Right ventricle myocardium inferior (tissue), 1 donor: ENCODE results near the gene EMILIN3. TPM values are rescaled to one million over a fixed set of nuclear protein-coding genes. Genes with fewer than 3 reads are reported as not detected.
"Not testable (repeated sequence)": the region's sequence is repeated elsewhere in the genome, so short reads cannot be mapped to it uniquely, and the experiment has no call there.

Experiments used
- ATAC-seq: fragments of 200-7000 bp; cut with Tn5 transposase; one replicate; pipeline ENCODE4 v1.9.1; 2020; ENCODE audit warnings: mild to moderate bottlenecking, moderate library complexity
- DNase-seq: peaks from one replicate; pipeline ENCODE4 v3.0.0; 2021; ENCODE audit errors: missing footprints
- intact Hi-C: fragments of 100-400 bp; cut with DNase I; formaldehyde crosslinking; loops from one replicate; pipeline ENCODE4 v1.11.0; 2022
- total RNA-seq: library from RNA; stranded (reverse); fragmentation: NEBNext Ultra II Directional; extraction: Animal tissue kit (Norgen Biotek cat#: 25700); gene quantifications from one replicate; pipeline ENCODE4 v1.2.1, GENCODE V29; 2021
- donor health status: DM: no; HTN: yes; CAD: no; lungs with severe emphysema.

EMILIN3 gene
- total RNA-seq, 1 donor from 2014 or later, result 6.6 TPM

DNA sequence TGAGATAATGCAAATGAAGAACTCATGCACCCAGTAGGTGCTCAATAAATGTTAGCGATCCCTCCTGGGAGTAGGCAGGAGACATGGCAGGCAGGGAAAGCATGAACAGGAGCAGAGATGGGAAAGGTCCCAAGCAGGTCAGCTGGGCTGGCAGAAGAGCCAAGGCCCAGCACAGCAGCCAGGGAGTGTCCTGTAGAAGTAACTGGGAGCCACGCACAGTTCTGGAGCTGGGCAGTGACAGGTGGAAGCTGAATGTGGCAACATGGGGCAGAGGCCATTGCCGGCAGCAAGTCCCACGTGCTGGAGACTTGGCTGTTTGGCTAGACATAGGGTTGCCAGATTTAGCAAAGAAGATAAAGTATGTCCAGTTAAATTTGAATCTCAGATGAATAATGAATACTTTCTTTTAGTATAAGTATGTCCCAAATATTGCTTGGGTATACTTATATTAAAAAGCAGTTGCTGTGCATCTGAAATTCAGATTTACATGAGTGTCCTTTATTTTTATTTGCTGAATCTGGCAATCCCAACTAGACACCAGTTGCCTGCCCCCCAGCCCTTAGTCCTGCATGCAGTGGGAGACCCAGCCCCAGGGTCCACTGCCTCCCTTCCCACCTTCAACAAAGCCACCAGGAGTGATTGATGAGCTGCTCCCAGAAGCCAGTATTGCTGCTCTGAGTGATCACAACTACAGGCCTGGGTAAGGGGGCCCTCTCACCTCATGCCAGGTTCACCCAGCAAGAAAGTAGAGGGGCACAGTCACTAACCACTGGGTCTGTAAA, 29.7 kb downstream of the EMILIN3 start:
- no peak for DNase-seq
- ATAC-seq, result no peak
- intact Hi-C loops, result loop anchor here (5.0 kb wide), 2 partner anchors 90 to 105 kb away; no protein-coding TSS in a partner anchor

DNA sequence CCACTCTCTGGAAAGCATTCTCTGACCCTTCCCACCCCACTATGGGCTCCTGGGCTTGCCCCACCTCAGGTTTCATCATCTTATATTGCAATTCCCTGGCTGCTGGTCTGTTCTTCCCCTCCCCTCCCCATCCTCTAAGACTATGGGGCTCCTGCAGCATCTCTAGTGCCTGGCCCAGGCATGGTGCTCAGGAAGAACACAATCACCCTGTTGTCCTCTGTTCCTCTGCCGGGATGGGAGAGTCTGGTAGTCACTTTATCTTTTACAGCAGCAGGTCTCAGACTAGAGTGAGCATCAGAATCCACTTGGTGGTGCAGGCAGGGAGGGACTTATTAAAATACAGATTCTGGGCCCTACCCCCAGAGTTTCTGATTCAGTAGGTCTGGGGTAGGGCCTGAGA, 31.0 kb downstream of the EMILIN3 start:
- DNase-seq (no peak), ATAC-seq (no peak)
- intact Hi-C loops, result loop anchor here (5.0 kb wide), 2 partner anchors 88 to 103 kb away; no protein-coding TSS in a partner anchor

DNA sequence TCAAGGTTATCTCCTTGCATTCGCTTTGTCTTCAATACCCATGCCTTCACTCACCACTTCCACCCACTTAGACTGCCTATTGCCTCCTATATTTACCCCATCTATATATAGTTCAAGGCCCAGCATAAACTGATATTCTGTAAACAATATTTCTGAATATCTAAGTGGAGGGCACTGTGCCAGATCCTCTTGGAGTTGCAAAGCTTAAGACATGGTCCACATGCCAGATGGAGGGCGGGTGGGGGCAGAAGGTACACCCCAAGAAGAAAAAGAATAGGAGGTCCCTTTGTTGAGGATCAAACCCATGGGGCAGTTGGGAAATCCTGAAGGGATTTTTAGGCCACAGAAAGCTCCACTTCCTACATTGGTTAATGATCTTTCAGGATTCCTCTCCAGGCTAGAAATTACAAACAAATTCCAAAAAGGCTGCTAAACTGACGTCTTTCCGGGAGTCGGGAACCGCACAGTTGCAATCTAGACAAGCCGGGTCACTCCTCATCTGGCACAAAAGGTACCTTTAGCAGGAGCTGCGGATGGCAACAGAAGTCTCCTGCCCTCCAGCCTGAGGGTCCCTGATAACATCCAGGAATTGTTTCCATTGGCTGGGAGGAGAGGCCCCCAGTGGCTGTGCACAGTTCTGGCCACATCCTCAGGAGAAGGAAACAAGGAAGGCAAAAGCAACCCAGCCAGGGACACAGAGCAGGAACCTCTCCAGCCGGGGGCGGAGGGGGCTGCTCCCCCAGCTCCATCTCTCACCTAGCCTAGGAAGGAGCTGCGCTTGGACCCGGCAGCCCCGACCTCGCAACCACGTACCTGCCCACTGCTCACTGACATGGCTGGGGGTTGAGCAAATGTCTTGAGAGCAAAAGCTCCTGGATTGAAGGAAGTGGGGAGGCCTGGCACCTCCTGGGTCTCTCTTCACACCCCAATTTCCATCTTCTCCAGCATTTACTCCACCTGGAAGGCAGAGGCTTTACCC, 31.9 kb downstream of the EMILIN3 start:
- ATAC-seq (no peak), DNase-seq (no peak)
- intact Hi-C loops, result loop anchor here (5.0 kb wide), 2 partner anchors 87 to 102 kb away; no protein-coding TSS in a partner anchor

DNA sequence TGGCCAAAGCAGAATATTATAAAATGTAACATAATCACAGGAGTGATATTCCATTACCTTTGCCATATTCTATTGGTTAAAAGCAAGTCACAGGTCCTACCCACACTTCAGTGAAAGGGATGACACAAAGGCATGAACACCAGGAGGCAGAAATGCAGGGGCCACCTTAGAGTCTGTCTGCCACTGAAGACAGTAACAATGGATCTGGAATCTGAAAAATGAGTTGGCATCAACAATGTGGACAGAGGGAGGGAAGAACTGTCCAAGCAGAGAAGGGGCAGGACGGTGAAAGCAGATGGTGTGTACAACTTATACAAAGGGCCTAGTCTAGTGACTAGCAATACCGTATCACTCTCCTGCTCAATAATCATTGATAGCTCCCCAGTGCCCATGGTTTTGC, 32.6 kb downstream of the EMILIN3 start:
- DNase-seq (no peak), ATAC-seq (no peak)
- intact Hi-C loops, result no loop called here

DNA sequence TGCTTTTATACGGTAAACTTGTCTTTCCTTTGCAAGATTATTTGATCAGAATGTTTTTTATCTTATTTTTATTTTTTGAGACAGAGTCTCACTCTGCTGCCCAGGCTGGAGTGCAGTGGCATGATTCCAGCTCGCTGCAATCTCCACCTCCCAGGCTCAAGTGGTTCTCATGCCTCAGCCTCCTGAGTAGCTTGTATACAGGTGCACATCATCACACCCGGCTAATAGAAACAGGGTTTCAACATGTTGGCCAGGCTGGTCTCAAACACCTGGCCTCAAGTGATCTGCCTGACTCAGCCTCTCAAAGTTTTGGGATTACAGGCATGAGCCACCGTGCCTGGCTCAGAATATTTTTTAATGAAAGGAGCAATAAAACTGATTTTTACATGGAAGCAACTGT, 34.9 kb downstream of the EMILIN3 start:
- no peak for ATAC-seq
- DNase-seq, result no peak
- intact Hi-C loops, result no loop called here

DNA sequence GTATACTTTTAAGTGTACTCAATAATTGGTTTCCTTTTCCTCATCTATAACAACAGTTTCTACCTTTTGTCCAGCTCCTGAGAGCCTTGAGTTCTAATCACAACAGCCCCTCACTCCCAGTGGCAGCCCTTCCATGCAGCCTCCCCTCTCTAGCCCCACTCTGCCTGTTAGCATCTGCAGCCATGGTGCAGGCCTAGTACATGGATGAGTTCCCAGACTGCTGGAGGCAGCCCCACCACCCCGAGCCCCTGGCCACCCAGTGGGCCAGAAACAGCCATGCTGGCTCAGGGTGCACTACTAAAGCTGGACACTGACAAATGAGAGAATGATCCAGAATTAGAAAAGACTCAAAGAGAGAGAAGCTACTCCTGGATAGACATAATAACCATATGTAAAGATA, 35.7 kb downstream of the EMILIN3 start:
- intact Hi-C loops, result no loop called here
- no peak for DNase-seq
- ATAC-seq, result no peak

DNA sequence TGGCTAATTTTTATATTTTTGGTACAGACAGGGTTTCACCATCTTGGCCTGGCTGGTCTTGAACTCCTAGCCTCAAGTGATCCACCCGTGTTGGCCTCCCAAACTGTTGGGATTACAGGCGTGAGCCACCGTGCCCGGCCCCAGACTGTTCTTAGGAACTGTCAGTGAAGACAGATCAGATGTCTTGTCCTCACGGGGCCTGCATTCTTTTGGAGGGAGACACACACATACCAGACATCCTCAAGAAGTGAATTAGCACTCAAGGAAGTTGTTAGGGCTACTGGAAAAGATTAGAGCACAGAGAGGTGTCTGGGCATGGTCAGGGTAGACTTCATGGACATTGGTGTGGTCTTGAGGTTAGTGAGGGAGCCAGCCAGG, 36.3 kb downstream of the EMILIN3 start:
- intact Hi-C loops, result no loop called here
- no peak for ATAC-seq
- DNase-seq, result no peak

DNA sequence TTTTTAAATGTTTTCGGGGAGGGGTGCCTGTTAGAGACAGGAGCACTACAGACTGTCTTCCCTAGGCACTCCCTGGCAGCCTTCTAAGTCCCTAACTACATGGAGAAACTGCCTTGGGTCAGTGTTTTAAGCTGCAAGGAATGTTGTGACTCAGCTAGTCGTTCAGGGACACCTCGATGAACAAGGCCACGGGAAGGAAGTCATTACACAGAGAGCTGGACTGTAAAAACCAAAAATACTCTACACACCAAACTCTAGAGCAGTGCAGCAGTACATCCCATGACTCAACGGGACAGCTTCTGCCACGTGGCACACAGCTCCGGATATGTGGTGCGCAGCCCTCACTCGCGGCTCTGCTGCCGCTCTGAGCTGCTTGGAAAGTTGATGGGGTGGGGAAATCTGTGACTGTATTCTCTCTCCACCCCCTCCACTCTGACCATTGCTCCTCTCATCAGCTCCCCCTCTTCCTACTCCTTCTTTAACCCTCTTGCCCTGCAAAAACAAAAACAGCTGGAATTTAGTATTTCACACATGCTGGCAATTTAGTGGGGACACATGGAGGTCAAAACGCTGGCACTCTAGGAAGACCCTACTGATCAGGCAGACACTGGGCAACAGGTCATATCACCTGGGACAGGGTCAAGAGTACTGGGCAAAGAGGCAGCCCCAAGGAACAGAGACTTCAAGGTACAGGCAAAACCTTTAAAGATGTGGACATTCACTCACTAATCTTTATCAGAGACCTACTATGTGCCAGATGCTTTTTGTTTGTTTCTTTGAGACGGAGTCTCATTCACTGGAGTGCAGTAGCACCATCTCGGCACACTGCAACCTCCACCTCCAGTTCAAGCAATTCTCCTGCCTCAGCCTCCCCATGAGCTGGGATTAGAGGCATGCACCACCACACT, 36.9 kb downstream of the EMILIN3 start:
- intact Hi-C loops, result no loop called here
- peak; percentile 94 for ATAC-seq
- DNase-seq, result no peak

DNA sequence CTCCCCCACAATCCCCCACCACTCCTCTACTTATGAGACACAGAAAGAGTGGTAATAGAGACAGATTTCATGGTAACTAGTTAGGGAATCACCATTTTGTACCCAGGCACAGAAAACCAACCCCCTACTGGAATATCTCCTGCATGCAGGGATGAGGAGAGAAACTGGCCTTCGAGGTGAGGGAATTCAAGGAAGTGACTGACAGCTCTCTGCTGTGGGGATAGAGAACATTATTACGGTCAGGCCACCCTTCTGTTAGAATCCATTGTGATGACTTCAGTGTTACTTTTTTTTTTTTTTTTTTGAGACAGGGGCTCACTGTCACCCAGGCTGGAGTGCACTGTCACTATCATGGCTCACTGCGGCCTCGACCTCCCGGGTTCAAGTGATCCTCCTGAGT, 39.4 kb downstream of the EMILIN3 start:
- no peak for ATAC-seq
- DNase-seq, result no peak
- intact Hi-C loops, result no loop called here

DNA sequence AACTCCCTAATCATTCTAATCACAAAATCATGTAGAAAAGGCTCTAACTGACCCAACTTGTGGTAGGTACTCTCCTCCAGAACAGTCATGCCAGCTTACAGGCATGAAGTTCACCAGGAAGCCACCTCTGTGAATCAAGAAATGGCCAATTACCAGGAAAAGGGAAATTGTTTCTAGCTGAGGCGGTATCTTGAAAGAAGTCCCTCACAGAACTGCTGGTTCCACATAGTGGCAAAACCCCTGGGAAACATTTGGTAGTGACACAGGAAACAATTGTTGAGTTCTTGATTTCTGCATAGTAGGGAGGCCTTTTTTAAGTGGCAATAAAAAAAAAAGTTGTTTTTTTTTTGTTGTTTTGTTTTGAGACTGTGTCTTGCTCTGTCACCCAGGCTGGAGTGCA, 45.6 kb downstream of the EMILIN3 start:
- no peak for ATAC-seq
- no peak for DNase-seq
- intact Hi-C loops, result no loop called here

DNA sequence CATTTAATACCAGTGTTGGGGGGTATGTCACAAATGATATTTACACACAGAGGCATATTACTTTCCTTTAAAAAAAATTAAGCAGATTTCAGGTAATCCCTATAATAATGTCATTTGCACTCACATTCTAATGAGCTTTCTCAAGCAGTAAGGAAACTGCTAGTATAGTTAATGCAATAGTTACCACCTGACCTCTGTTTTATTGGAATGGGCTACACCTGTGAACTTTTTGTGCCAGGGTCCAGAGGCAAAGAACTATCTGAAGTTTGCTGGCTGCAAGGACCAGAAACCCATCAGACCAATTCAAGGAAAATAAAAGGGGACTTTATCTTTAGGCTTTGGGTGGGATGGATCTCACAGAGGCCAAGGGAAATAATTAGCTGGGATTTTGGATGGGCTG, 46.2 kb downstream of the EMILIN3 start:
- DNase-seq, result no peak
- intact Hi-C loops, result no loop called here
- ATAC-seq, result no peak

DNA sequence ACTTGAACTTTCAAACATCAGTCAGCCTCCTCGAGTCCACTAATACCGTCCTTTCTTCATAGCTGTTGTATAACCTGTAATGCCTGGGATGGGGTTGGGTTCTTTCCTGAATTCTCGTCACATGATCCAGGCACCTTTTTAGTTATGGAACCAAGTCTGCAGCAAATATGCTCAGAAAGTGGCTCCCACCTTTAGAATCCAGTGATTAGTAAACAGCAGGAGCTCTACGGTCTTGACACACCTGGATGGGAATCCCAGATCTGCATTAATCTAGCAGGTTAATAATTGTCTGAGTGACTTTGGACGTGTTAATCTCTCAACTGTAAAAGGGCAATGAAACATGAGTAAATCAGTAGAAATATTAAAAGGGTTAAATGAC, 48.4 kb downstream of the EMILIN3 start:
- no peak for ATAC-seq
- DNase-seq, result no peak
- intact Hi-C loops, result loop anchor here (5.0 kb wide), 1 partner anchor 141 kb away; no protein-coding TSS in a partner anchor

DNA sequence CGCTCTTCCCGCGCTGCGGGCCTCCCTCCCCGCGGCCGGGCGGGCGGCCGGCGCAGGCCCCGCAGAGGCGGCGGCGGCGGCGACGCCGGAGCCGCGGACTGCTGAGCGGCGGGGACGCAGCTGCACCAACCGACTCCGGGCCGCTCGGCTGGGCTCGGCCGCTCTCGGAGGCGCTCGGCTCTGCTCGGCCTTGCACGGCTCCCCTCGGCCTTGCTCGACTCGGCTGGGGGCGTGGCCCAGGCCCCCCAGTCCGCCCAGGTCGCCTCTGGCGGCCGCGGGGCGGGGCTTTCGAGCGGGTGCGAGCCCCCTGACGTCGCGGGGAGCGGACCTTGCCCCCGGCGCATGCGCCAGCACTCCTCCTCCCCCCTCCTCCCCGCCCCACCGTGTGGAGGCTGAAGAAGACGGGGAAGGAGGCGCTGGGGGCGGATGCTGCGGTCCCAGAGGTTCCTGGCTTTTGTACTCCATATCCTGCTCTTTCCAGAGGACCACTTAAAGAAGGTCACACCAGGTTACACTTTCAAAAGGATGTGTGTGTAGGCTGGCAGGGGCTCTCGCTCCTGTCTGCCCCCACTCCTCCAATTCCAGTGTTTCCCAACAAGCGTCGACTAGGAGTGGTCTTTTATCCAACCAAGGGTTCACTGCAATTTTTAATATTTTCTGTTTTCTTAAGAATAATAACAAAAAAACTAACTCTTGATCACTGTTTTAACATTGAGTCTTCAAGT, 48.9 kb downstream of the EMILIN3 start, which contains the start of gene ZHX3:
Gene ZHX3, minus strand, starts transcription at position 186 of the 725 bp plus-strand sequence. CDS start 112,815 bp downstream, outside the sequence.
- intact Hi-C loops, result loop anchor here (2.0 to 5.0 kb wide), 3 partner anchors 45 to 140 kb away; no protein-coding TSS in a partner anchor
- ATAC-seq, result peak; percentile 99
- peak; percentile 96 for DNase-seq

DNA sequence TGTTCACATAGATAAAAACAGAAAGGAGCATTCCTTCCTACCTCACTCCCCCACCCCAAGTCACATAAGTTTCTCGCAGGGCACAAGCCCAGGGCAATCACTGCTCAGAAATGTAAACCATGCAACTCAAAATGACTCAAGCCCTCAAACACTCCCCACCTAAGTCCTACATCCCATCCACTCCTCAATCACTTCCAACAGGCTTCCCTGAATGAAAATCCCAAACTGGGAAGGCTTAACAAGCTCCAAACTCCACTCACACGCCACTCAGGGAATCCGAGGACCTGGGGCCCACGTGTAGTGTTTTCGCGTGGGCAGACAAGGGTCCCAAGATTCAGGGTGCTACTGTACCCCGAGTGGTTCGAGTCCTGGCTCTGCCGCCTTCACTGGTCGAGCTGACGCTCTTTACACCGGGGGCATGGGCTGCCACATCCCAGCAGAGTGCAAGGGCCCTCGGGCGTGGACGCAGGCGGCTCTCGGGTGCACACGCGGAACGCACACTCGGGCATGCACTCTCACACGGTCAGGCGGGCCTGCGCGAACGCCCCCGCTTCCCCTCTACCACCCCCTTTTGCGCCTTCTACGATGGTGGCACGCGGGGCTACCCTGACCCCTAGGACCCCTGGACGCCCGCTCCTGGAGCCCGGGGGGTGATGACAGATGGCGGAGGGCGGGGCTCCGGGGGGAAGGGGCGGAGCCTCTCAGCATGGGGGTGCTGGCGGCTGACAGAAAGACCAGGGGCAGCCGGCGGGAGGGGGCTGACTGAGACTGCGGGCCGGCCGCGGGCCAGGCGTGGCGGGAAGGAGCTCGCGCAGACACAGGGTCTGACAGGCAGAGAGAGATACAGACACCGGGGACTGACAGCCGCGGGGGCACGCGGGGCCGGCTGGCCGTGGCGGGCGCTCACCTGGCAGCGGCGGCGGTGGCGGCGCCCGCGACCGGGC, 49.7 kb downstream of the EMILIN3 start:
- ATAC-seq, result peak; percentile 57
- intact Hi-C loops, result loop anchor here (2.0 to 5.0 kb wide), 3 partner anchors 44 to 140 kb away; no protein-coding TSS in a partner anchor
- peak; percentile 90 for DNase-seq

DNA sequence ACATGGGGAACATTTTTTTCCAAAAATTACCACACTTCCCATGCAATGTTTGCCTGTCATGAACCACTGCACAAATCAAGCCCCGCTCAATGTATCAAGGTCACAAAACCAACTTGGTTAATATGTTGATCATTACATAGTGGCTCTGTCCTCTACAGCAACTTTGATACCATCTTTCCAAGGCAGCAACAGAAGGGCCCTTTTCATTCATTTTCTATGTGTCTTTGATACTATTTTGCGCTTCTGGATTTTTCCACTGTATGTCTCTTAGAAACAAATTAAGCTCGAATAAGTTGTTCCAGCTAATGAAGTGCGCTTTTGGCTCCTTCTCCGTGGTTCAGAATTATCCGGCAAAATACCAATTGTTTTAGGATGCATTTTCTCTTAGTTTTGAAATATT, 50.6 kb downstream of the EMILIN3 start:
- intact Hi-C loops, result loop anchor here (2.0 to 5.0 kb wide), 3 partner anchors 43 to 139 kb away; no protein-coding TSS in a partner anchor
- no peak for DNase-seq
- no peak for ATAC-seq

DNA sequence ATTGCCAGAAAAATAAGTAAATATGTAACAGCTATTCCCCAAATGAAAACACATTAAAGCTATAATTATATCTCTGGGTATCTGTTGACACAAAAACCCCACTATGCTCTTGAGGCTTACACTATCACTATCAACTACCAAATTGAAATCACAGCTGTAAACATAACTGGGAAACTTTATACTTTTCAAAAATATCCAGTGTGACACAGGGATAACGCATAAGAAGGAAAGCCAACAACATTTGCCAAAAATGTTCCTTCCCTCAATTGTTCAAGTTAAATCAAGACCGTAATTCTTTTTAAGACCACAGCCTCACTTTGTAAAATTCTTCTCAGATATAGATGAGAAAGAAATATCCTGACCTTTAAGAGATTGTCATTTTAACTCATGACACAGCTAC, 52.2 kb downstream of the EMILIN3 start:
- ATAC-seq (no peak), DNase-seq (no peak)
- intact Hi-C loops, result no loop called here

DNA sequence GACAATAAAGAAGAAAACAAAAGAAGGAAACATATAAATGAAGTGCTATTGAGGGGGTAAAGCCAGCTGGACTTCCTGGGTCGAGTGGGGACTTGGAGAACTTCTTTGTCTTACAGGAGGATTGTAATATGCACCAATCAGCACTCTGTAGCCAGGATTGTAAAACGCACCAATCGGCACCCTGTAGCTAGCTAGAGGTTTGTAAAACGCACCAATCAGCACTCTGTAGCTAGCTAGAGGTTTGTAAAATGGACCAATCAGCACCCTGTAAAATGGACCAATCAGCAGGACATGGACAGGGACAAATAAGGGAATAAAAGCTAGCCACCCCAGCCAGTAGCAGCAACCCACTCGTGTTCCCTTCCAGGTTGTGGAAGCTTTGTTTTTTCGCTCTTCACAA, 54.6 kb downstream of the EMILIN3 start:
- DNase-seq, ATAC-seq, intact Hi-C loops: not testable (repeated sequence)
